HG02642 (cell line): ENCODE measurements around the gene ATP6V0C.
A peak's percentile ranks its signal among the peaks of the same experiment; 100 is the strongest.

ENCODE experiments used
- ATAC-seq: cut with Tn5 transposase; IDR thresholded peaks from one replicate; pipeline ENCODE4 v1.9.1; 2021; ENCODE audit warnings: mild to moderate bottlenecking; ENCODE audit not compliant: unreplicated experiment, poor library complexity

ATP6V0C gene

DNA sequence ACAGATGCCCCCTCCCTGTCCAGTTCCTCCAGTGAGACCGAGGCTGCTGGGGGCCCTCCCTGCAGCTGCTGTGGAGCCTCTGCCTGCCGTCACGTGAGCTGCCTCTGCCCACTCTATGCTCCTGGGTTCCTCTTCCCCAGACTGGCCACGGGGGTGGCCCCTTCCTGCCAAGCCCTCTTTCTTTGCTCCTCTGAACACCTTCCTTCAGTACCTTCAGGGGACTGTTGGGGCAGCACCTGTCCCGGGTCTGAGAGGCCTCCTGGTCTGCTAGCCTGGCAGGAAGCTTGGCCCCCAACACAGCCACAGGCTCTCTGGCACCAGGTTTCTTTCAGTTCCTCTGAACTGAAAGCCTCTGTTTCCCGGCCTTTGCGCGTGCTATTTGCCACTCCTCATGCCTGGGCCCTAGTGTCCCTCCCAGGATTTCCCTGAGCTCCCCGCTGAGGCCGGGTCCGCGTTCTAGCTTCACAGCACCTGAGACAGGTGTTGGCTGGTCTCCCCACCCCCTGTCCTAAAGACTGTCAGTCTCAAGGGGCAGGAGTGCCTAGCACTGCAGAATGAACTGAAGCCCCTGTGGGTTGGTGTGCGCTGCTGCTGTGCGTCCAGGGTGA is 6.6 kb upstream of the ATP6V0C start:
- ATAC-seq, result peak; percentile 41

- ATAC-seq, result peak; percentile 4
Observed at GRCh38 chr16:2507665-2508064, 6.1 kb upstream of the ATP6V0C start.

- ATAC-seq, result no peak
Observed at GRCh38 chr16:2508722-2509400, 4.9 kb upstream of the ATP6V0C start.

DNA sequence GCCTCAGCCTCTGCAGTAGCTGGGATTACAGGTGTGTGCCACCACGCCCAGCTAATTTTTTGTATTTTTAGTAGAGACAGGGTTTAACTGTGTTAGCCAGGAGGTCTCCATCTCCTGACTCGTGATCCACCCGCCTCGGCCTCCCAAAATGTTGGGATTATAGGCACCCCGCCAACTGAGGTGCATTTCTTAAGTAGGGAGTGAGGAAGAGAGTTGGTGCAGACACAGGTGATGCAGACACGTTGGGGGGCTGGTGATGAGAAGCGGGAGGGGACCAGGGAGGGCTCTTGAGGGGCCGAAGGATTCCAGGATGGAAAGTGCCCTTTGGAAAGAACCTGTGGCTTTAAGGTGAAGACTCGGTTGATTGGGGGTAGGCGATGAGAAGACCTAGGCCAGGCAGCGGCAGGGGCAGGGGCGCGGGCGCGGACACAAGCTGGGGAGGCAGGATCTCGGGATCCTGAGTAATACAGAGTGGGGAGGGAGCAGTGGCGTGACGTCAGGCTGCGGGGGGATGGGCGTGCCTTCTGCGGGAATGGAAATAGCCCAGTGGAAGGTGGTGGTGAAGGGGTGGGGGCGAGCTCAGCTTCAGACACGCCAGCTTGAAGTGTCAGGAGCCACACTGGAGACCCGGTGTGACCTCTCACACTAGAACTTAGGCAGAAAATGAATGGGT is 2.5 kb upstream of the ATP6V0C start:
- ATAC-seq, result no peak

GRCh38 chr16:2511996-2512734 is 1.6 kb upstream of the ATP6V0C start:
- ATAC-seq, result no peak

DNA sequence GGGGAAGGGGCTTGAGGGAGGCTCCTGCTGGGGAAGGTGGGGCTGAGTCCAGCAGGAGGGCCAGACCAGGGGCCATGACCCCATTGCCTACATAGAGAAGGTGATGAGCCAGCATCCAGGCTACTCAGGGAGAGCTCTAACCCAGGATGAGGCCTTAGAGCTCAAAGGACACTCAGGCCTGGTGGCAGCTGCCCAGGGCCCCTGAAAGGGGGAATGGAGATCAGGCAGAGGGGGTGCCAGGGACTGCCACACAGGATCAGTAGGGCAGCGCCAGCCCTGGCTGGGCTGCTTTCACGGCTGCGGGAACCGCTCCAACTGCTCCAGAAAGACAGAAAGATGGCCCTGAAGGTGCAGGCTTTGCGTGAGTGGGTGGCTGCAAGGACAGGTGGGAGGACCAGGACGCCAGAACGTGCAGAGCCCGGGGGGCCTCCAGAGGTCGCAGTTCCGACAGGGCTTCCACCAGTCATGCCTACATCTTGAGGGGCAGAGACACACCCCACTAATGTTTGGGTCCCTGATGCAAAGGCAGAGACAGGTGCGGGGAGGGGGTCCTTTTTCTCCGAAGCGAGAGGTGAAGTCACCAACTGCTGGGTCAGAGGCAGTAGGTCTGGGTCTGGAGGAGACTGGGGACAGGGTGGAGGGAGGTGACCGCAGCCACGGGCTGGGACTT is 882 bp upstream of the ATP6V0C start:
- ATAC-seq, result peak; percentile 2

- no peak for ATAC-seq
Observed at GRCh38 chr16:2514333-2515179, 804 bp downstream of the ATP6V0C start.

- no peak for ATAC-seq
Observed at GRCh38 chr16:2515180-2515851, 1.6 kb downstream of the ATP6V0C start.

GRCh38 chr16:2516391-2517240 is 2.9 kb downstream of the ATP6V0C start:
- no peak for ATAC-seq

GRCh38 chr16:2517954-2518605 is 4.3 kb downstream of the ATP6V0C start:
- ATAC-seq, result no peak

DNA sequence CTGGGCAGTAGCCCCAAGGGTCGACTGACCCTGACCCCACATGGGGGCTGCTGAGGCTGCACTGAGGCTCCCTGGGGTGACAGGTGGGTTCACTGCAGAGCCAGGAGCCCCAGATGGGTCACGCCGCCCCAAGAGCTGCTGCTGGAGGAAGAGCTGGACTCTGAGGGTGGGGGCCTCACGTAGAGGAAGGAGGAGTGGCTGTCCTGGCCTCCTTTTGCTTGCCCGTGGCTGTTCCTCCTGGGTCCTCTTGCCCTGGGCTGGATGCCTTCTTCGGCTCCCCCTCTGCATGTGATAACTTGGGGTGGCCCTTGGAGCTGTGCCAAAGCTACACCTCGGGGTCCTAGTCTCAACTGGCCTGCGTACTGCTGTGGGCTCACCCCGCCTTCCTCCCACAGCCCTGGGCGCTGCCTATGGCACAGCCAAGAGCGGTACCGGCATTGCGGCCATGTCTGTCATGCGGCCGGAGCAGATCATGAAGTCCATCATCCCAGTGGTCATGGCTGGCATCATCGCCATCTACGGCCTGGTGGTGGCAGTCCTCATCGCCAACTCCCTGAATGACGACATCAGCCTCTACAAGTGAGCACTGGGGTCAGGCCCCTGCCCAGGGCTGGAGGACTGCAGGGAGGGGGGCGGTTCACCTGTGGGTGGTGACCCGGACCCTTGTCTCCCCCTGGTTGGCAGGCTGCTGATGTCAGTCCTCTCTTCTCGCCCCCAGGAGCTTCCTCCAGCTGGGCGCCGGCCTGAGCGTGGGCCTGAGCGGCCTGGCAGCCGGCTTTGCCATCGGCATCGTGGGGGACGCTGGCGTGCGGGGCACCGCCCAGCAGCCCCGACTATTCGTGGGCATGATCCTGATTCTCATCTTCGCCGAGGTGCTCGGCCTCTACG is 5.3 kb downstream of the ATP6V0C start:
- ATAC-seq, result no peak

DNA sequence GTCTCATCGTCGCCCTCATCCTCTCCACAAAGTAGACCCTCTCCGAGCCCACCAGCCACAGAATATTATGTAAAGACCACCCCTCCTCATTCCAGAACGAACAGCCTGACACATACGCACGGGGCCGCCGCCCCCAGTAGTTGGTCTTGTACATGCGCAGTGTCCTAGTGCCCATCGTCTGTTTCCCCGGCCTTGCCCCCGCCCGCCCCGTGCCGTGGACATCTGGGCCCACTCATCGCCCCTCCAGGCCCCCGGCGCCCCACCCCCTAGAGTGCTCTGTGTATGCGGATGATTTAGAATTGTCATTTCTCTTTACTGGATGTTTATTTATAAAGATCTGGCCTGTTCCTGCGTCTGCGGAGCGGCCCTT is 5.9 kb downstream of the ATP6V0C start:
- no peak for ATAC-seq

GRCh38 chr16:2520097-2520783 is 6.5 kb downstream of the ATP6V0C start, which contains the start of gene AMDHD2:
Gene AMDHD2 (plus strand): TSS chr16:2520371. CDS start chr16:2520459, 88 bp downstream.
- peak; percentile 59 for ATAC-seq

- peak; percentile 24 for ATAC-seq
Observed at GRCh38 chr16:2520784-2521531, 7.2 kb downstream of the ATP6V0C start.

GRCh38 chr16:2523801-2524231 is 10.1 kb downstream of the ATP6V0C start:
- no peak for ATAC-seq
